HG03565 (cell line): ENCODE data around the gene POLR2J3.
A peak's percentile ranks its signal among the peaks of the same experiment; 100 is the strongest.
"Not testable (repeated sequence)": the region's sequence is repeated elsewhere in the genome, so short reads cannot be mapped to it uniquely, and the experiment has no call there.

Experiments used
- ATAC-seq: cut with Tn5 transposase; IDR thresholded peaks from one replicate; pipeline ENCODE4 v1.9.1; 2021; ENCODE audit warnings: mild to moderate bottlenecking, moderate library complexity; ENCODE audit not compliant: unreplicated experiment

POLR2J3 gene

GRCh38 chr7:102527182-102527581, 45.2 kb downstream of the POLR2J3 start:
- not testable (repeated sequence) for ATAC-seq

- not testable (repeated sequence) for ATAC-seq
Measured at GRCh38 chr7:102524803-102525202, 47.6 kb downstream of the POLR2J3 start.

- ATAC-seq: not testable (repeated sequence)
Measured at GRCh38 chr7:102520797-102521196, 51.6 kb downstream of the POLR2J3 start.

- ATAC-seq: peak; percentile 48
Measured at GRCh38 chr7:102517550-102518147, 54.7 kb downstream of the POLR2J3 start, which contains the start of gene RASA4B. RASA4B (minus strand) TSS chr7:102517777; CDS start chr7:102517710, 67 bp downstream.
